Neural cell (in vitro differentiated cells): ENCODE results near the gene WDR93. TPM values are rescaled to one million over a fixed set of nuclear protein-coding genes. Genes with fewer than 3 reads are reported as not detected.

ENCODE experiments used
- H2AFZ ChIP-seq: fragments of 200-600, 300-800 bp; sonication (generic), shearing (Covaris generic); 2 replicates; pipeline ENCODE4 v1.6.0; 2014; ENCODE audit warnings: low read depth, mild to moderate bottlenecking, antibody characterized with exemption, low read length, moderate library complexity
- H3F3A ChIP-seq: fragments of 200-600 bp; shearing (Covaris generic); 2 replicates; pipeline ENCODE4 v1.6.1; 2016; ENCODE audit warnings: mild to moderate bottlenecking, moderate library complexity, mixed read lengths, antibody characterized with exemption, low read length; ENCODE audit not compliant: insufficient read depth, poor library complexity, severe bottlenecking
- H3K27ac ChIP-seq: fragments of 200-600, 300-800 bp; sonication (generic), shearing (Covaris generic); 2 replicates; pipeline ENCODE4 v1.5.1; 2014; ENCODE audit warnings: mild to moderate bottlenecking, low read length, moderate library complexity
- H3K27me3 ChIP-seq: fragments of 300-800, 200-600 bp; sonication (generic), shearing (Covaris generic); 2 replicates; pipeline ENCODE4 v1.6.0; 2014; ENCODE audit warnings: mild to moderate bottlenecking, low read depth, low read length, moderate library complexity; ENCODE audit not compliant: insufficient read depth
- H3K36me3 ChIP-seq: fragments of 300-800, 200-600 bp; sonication (generic), shearing (Covaris generic); 2 replicates; pipeline ENCODE4 v1.5.1; 2014; ENCODE audit warnings: mild to moderate bottlenecking, antibody characterized with exemption, low read length, moderate library complexity; ENCODE audit not compliant: insufficient read depth
- H3K4me2 ChIP-seq: fragments of 300-800, 200-600 bp; sonication (generic), shearing (Covaris generic); 2 replicates; pipeline ENCODE4 v1.6.0; 2014; ENCODE audit warnings: mild to moderate bottlenecking, low read length
- H3K4me3 ChIP-seq: fragments of 300-800, 200-600 bp; sonication (generic), shearing (Covaris generic); 2 replicates; pipeline ENCODE4 v1.5.1; 2014; ENCODE audit warnings: mild to moderate bottlenecking, low read length, moderate library complexity
- H3K79me2 ChIP-seq: fragments of 200-600 bp; shearing (Covaris generic); replicated peaks from 2 replicates; pipeline ENCODE4 v1.6.0; 2014; ENCODE audit warnings: mild to moderate bottlenecking, low read length, moderate library complexity; ENCODE audit not compliant: insufficient read depth
- H3K9ac ChIP-seq: fragments of 300-800, 200-600 bp; sonication (generic), shearing (Covaris generic); 2 replicates; pipeline ENCODE4 v1.6.1; 2016; ENCODE audit warnings: mild to moderate bottlenecking, low read length, mixed read lengths
- H3K9me2 ChIP-seq: fragments of 200-600 bp; shearing (Covaris generic); 2 replicates; pipeline ENCODE4 v1.6.1; 2016; ENCODE audit warnings: mild to moderate bottlenecking, low read length, mixed read lengths; ENCODE audit not compliant: insufficient read depth
- H3K9me3 ChIP-seq: fragments of 200-600, 300-800 bp; sonication (generic), shearing (Covaris generic); 2 replicates; pipeline ENCODE4 v1.6.1; 2016; ENCODE audit warnings: mild to moderate bottlenecking, mixed run types, low read length, moderate library complexity, mixed read lengths
- H4K20me1 ChIP-seq: fragments of 200-600 bp; shearing (Covaris generic); 2 replicates; pipeline ENCODE4 v1.6.1; 2016; ENCODE audit warnings: mild to moderate bottlenecking, mixed run types; ENCODE audit not compliant: insufficient read depth
- CTCF ChIP-seq: fragments of 450-650 bp; IDR thresholded peaks from 2 replicates; pipeline ENCODE4 v1.5.1; 2014; ENCODE audit warnings: antibody characterized with exemption, mild to moderate bottlenecking, moderate library complexity; ENCODE audit not compliant: poor library complexity, severe bottlenecking
- EP300 ChIP-seq: fragments of 450-650 bp; conservative IDR thresholded peaks from 2 replicates; pipeline ENCODE4 v1.6.1; 2014; ENCODE audit warnings: antibody characterized with exemption, mild to moderate bottlenecking, moderate library complexity; ENCODE audit not compliant: poor library complexity, severe bottlenecking
- EZH2 ChIP-seq: fragments of 200-600, 300-800 bp; shearing (Covaris generic), sonication (generic); IDR thresholded peaks from 2 replicates; pipeline ENCODE4 v1.6.1; 2014; ENCODE audit warnings: antibody characterized with exemption, low read length, borderline replicate concordance, mild to moderate bottlenecking; ENCODE audit not compliant: insufficient read depth, poor library complexity, severe bottlenecking
- MXI1 ChIP-seq: fragments of 450-650 bp; conservative IDR thresholded peaks from 2 replicates; pipeline ENCODE4 v1.6.1; 2014; ENCODE audit warnings: antibody characterized with exemption, mild to moderate bottlenecking; ENCODE audit not compliant: poor library complexity, severe bottlenecking
- POLR2AphosphoS5 ChIP-seq: IDR thresholded peaks from 2 replicates; pipeline ENCODE4 v1.6.1; 2012
- RAD21 ChIP-seq: fragments of 450-650 bp; conservative IDR thresholded peaks from 2 replicates; pipeline ENCODE4 v1.6.1; 2014; ENCODE audit warnings: antibody characterized with exemption, mild to moderate bottlenecking, moderate library complexity
- REST ChIP-seq: IDR thresholded peaks from 2 replicates; pipeline ENCODE4 v1.6.1; 2012; ENCODE audit warnings: borderline replicate concordance
- SMC3 ChIP-seq: fragments of 450-650 bp; conservative IDR thresholded peaks from 2 replicates; pipeline ENCODE4 v1.6.1; 2014; ENCODE audit warnings: antibody characterized with exemption, mild to moderate bottlenecking, moderate library complexity; ENCODE audit not compliant: poor library complexity
- TAF1 ChIP-seq: IDR thresholded peaks from 2 replicates; pipeline ENCODE4 v1.6.1; 2012; ENCODE audit warnings: low read depth
- polyA plus RNA-seq: library from polyadenylated mRNA; depleted of rRNA; stranded (reverse); fragments of >200 nt; gene quantifications from 2 replicates; pipeline ENCODE4 v1.2.3, GENCODE V29; 2014

Gene WDR93
- polyA plus RNA-seq, 1 donor from 2014 or later = 0.41 TPM

GRCh38 chr15:89675606-89676005 lies 15.0 kb upstream of the WDR93 start:
- H3K79me2 ChIP-seq = no peaks in the 10 kb centered on the region
- no peaks in the 10 kb centered on the region for H3F3A ChIP-seq
- no peaks in the 10 kb centered on the region for H3K9me3 ChIP-seq
- no peaks in the 10 kb centered on the region for H3K9me2 ChIP-seq
- no peak overlapping the region for H3K4me2 ChIP-seq
- no peak overlapping the region for H3K9ac ChIP-seq
- H2AFZ ChIP-seq = no peak overlapping the region
- no peaks in the 10 kb centered on the region for H3K27me3 ChIP-seq
- H4K20me1 ChIP-seq = no peaks in the 10 kb centered on the region
- H3K4me3 ChIP-seq = no peak overlapping the region
- no peak overlapping the region for H3K27ac ChIP-seq
- H3K36me3 ChIP-seq = no peaks in the 10 kb centered on the region
- TF ChIP-seq MXI1 (no peak), RAD21 (no peak), TAF1 (no peak), POLR2AphosphoS5 (no peak), CTCF (no peak), EZH2 (no peak), SMC3 (no peak), REST (no peak), EP300 (no peak)

- H4K20me1 ChIP-seq = no peaks in the 10 kb centered on the region
- no peak overlapping the region for H3K4me2 ChIP-seq
- no peaks in the 10 kb centered on the region for H3K79me2 ChIP-seq
- no peaks in the 10 kb centered on the region for H3K36me3 ChIP-seq
- H3K27me3 ChIP-seq = no peaks in the 10 kb centered on the region
- no peak overlapping the region for H3K27ac ChIP-seq
- no peaks in the 10 kb centered on the region for H3K9me3 ChIP-seq
- H3F3A ChIP-seq = no peaks in the 10 kb centered on the region
- H3K9ac ChIP-seq = no peak overlapping the region
- H3K4me3 ChIP-seq = no peak overlapping the region
- H3K9me2 ChIP-seq = no peaks in the 10 kb centered on the region
- no peak overlapping the region for H2AFZ ChIP-seq
- TF ChIP-seq POLR2AphosphoS5 (no peak), EZH2 (no peak), RAD21 (no peak), MXI1 (no peak), SMC3 (no peak), EP300 (no peak), REST (no peak), CTCF (no peak), TAF1 (no peak)
Measured at GRCh38 chr15:89677381-89677780, 13.2 kb upstream of the WDR93 start.
